RKO (cell line): ENCODE results near the gene C1QB.

Experiments used
- DNase-seq: peaks from one replicate; pipeline ENCODE4 v3.0.0-alpha.2; 2016; ENCODE audit warnings: low spot score

C1QB gene, protein sequence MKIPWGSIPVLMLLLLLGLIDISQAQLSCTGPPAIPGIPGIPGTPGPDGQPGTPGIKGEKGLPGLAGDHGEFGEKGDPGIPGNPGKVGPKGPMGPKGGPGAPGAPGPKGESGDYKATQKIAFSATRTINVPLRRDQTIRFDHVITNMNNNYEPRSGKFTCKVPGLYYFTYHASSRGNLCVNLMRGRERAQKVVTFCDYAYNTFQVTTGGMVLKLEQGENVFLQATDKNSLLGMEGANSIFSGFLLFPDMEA

DNA sequence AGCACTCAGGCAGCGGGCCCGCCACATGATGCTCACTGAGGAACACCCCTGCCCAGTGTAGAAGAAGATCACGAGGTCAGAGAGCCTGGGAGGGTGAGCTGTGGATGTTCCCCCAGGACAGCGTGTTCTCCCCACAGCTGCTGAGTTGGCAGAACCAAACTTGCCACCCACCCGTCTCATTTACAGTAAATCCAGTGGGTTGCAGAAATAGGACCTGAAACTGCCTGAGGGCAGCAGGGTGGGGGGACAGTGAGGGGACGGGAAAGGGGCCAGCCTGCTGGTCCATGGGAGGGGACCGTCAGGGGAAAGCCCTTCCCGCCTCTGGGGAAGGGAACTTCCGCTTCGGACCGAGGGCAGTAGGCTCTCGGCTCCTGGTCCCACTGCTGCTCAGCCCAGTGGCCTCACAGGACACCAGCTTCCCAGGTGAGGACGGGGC lies at the start of gene C1QB:
Gene C1QB, plus strand, starts transcription at position 356 of the 436 bp plus-strand sequence. CDS start 6,227 bp downstream, outside the sequence.
- DNase-seq = no peak

DNA sequence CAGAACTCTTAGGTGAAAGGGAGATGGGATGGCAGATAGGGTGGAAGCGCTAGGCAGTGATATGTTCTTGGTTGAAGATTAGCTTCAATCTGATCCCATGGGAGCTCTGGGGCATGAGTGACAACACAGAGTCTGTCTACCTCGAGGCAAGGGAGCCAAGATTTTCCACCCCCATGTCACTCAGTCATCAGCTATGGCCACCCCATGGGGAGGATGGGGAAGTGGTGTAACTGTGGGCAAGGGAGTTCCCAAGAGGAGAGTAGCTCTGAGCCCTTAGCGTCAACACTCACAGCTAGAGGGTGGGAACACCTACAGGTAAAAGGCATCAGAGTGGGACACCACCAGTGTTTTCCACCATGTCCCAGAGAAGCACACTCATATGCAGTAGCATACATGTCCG lies 46.9 kb upstream of the C1QB start:
- no peak for DNase-seq

DNA sequence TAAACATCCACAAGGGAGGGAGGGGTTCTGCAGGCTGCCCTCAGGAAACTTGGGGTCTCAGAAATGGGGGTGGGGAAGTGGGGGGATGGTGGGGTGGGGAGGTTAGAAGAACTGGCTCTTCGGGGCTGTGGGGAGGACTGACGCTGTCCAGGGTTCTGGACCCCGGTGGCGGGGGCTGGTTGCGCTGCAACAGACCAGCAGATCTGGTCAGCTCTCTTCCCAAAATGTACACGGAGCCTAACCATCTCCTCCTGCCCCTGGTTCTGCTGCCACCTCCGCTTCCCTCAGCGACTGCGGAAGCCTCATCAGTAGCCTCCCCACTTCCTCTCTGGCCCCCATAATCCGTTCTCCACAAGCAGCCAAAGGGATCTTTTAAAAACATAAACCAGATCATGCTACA lies 45.9 kb upstream of the C1QB start:
- no peak for DNase-seq

DNA sequence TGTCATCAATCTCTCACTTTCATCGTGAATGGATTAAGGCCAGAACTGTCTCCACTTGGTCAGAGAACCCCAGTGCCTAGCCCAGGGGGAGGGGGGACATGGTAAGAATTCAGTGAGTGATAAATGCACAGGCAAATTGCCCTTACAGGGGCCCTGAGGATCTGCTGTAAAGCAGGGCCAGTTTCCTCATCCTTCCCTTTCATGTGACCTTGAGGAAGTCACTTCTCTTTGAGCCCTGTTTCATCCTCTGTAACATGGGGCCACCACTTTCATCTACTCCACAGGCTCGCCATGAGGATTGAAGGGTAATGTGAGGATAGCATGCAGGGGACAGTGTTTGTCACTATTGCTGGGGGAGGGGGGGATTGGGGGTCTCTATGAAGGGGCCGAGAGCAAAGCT lies 44.7 kb upstream of the C1QB start:
- DNase-seq = no peak

DNA sequence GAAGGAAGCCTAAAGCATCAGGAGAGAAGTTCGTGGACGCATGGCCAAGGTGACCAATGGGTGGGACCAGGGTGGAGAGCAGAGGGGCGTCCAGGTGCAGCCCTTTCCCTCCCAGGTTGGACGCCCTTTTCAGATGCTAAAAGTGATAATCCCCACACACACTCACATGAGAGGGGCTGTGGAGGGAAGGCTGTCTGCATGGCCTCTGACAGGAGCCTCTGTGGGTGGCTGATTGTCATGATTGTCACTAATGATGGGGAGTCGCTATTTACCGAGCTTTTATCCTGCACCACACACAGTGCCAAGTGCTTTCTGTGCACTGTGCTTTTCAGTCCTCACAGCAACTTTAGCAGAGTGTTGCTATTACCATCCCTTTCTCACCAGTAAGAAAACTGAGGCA lies 43.7 kb upstream of the C1QB start:
- DNase-seq = no peak

DNA sequence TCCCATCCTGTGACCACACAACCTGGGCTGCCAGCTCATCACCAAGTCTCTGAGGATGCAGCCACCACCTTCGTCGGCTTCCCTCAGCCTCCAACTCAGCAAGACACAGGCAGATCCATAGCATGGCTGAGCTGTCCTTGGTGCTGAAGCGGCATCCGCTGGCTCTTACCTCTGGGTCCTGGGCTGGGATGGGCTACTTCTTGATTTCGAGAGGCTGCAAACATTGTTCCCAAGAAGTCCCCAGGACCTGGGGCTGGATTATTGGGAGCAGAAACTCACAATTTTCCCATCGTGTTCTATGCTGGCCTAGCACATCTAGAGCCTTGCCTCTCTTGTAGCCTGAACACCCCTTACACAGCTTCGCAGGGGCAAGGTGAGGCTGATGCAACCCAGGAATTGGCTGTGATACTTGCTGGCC lies 41.5 kb upstream of the C1QB start:
- DNase-seq = peak; percentile 76

DNA sequence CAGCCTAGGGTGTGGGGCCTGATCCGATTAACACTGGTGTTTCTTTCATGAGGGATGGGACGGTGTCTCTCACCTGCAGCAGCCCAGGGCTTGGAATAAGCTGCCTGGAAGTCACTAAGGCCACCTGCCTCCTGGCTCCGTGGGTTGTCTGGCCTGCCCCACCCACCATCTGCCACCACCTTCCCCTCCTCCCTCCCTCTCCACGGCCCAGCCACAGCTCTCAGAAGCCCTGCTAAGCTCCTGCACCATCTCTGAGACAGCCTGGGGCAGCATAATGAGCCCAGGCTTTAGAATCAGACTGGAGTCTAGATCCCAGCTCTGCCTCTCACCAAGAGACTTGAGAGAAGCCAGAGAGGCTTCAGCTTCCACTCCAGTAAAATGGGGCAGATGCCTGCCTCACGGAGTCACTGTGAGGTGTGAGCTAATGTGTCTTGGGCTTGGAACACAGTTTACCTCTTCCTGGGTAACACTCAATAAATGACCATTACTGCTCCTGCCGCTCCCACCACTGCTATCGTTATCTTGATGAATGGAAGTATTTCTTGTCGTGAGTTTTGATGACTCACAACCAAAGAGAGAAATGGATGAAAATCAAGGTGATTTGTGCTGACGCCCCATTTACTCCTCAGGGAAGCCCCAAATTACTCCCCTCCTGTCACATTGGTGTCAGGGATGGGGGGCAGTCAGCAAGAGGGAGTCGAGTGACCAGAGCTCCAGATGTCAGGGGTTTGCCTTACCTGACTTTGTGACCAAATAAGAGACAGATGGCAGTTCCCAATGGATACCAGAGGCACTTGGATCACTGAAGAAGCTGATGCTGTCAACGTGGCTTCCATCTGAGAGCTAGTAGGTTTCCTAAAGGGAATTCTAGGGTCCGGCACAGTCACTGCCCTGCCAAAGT lies 40.1 kb upstream of the C1QB start:
- DNase-seq = no peak

DNA sequence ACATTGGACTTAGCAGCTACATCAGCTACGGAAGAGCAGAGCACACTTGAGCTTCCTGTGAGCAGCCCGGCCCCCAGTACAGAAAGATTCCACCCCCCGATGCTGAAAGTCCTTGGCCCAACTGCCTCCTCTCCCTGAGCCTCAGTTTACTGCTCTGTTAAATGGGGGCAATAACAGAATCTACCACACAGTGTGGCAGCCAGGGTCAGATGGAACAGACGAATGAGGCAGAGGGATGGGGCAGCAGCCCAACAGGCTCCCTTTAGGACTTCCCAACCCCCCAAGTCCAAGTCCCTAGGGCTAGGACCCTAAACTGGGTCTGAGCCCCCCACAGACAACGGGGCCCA lies 39.5 kb upstream of the C1QB start:
- DNase-seq = no peak

DNA sequence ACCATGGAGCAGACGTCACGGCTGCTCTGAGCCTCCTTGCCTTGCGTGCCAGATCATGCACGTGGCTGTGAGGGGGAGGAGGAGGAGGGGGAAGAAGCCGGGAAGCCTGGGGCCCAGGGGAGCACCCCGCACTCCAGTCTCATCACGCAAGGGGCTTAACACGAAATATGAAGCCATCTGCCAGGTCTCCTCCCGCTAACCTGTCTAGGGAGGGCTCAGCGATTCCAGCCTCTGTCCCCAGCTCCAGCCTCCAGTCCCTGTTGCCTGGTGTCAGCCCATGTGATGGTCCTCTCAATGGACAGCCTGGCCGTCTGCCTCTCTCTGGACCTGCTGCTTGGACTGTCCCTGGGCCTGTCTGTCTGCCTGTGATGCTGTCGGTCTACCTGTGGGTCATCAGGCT lies 39.1 kb upstream of the C1QB start:
- DNase-seq = no peak

DNA sequence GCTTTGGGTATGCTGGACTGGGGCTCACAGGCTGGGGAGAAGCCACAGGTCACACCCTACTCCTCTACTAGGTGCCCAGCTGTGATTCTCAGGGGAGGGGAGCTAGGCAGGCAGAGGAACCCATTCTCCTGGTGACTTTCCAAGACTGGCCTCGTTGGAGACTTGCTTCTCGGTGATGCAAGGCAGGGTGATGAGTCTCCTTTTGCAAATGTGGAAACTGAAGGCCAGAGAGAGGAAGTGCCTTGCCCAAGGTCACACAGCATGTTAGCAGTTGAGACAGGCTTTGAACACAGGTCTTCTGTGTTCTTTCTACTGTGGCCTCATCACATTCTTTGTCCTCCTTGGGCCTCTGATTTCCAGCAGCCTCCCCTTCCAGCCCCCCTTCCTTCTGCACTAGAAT lies 37.1 kb upstream of the C1QB start:
- DNase-seq = no peak

DNA sequence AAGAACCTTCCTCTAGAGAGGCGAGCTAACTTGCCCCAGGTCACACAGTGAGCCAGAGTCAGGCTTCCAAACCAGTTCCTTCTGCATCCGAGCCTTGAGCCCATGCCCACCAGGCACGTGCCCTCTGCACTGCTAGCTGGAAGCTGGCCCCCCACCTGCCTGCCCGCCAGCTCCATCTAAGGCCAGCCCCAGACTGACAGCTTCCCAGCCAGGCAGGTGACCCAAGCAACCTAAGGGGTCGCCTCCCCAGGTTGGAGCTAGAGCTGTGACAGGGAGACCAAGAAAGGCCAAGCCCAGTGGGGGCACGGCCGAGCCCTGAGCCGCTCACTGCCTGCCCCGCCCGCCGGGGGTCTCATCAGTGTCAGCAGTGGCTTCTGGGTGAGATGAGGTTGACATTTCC lies 36.5 kb upstream of the C1QB start:
- DNase-seq = no peak

DNA sequence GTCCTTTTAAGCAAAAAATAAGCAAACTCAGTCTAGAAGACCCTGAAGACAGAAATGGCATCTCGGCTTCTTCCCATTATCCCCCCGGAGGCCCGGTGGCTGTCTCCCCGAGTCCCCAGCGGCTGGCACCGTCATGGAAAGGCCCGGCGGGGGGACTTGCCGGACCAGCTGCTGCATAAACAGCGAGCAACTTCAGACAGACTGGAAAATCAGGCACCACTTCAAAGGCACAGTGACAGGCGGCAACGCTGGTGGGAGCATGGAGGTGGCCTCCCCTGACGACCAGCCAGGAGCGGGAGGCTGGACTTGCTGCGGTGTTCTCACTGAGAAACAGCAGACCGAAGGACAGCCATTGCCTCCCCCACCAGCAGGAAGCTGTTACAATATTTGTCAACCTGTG lies 35.0 kb upstream of the C1QB start:
- DNase-seq = no peak

DNA sequence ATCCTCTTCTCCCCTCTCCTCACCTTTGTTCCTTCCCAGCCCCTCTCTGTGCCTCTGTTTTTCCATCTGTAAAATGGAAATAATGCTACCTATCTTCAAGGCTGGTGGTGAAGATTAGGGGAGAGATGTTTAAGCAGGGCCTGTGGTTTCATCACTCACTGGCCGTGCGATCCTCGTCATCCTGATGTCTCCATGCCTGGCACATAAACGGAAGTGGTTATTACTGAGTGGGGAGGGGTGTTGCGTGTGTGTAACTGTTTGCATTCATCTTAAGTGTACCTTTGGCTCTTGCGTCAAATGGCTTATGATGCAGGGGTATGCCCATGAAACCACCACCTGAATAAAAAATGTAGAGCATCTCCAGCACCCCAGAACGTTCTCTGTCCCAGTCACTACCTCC lies 33.8 kb upstream of the C1QB start:
- DNase-seq = no peak

DNA sequence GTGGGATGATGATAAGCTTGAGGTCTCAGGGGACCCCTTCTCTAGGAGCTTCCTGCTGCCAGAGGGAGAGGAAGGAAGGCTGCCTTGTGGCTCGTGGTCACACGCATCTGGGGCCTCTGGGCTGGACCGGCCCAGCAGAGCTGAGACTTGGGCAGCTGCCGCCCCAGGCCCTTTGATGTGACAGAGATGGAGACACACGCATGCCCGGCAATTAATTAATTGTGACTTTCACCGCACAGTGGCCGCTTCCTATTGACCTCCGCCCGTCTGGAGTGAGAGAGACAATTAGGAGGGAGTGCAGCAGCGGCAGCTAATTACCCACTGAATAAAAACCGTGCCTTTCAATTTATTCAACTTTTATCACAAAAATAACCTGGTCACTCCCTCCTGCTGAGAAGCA lies 33.2 kb upstream of the C1QB start:
- DNase-seq = no peak

DNA sequence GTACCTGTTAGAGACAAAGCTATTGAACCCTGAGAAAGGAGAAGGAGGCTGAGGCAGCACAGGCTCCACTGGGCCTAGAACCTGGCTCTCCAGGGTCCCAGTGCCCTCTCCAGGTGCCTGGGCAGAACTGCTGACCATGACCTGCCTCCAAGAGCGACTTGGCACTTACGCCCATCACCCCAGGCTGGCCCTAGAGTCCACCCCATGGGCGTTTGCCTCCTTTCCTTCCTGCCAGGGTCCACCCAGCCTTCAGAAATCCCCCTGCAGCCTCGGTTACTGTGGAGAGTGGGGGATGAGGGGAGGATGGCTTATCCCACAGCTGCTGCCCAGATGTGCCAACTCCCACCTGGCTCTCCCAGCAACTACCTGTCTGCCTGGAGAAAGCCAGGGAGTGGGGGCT lies 31.3 kb upstream of the C1QB start:
- no peak for DNase-seq

DNA sequence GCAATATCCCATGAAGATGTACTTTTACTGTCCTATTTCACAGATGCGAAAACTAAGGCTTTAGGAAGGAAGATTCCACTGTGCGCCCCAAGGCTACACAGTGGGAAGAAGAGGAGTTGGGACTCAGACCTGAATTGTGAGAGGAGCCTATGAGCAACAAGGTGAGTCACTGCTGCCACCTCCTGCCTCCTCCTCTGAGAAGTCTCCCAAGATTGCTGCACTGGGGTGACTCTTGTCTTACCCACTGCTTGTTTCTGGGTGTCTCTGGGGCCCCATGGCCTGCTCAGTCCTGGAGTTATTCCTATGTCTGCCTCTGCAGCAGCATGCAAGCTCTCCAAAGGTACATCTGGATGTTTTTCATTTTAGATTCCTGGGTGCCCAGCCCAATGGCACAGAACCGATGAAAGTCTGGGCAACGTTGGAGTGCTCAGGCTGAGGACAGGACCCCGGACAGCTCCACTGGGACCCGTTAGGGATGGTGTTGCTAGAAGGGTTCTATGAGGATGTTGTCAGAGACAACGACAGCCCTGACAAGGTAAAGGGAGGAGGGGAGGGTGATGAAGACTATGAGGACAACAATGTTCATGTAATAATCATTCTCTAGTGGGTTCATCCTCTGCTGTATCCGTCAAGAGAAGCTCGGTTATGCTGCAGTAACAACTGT lies 27.6 kb upstream of the C1QB start:
- peak; percentile 16 for DNase-seq

DNA sequence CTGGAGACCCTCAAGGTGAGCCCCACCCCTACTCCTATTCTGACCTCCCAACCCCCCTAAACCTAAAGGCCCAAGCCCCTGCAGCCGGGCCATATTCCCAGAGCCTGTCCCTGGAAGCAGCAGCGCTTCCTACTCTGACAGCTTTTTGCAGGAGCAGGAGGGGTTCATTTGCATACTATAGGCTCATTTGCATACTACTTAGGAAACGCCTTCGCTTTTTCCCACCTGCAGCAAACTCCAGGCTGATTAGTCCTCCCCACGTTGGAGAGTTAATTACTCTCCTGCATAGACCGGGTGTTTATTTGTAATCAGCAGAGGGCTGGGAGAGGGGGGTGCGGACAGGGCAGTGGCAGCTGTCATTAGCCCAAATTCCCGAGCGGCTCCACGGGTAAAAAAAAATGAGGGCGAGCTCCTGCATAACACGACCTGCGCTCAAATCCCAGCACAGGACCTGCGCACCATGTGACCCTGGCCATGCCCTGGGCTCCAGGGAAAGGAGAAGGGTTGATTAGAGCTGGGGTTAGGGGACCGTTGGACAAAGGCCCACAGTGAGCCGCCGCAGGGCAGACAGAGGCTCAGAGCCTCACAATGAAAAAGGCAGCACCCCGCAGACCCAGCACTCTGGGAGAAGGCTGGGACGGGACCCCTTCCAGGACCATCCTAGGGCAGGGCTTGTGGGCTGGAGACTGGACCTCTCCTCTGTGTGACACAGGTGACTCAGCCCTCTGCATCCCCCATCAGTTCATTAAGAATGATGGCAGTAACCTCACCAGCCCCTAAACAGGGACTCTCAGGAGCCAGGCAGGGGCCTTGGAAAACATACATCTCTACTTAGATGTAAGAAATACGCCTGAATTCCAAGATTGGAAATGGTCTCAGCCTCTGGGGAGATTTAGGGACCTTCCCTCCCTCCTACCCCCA lies 26.5 kb upstream of the C1QB start:
- DNase-seq = no peak

DNA sequence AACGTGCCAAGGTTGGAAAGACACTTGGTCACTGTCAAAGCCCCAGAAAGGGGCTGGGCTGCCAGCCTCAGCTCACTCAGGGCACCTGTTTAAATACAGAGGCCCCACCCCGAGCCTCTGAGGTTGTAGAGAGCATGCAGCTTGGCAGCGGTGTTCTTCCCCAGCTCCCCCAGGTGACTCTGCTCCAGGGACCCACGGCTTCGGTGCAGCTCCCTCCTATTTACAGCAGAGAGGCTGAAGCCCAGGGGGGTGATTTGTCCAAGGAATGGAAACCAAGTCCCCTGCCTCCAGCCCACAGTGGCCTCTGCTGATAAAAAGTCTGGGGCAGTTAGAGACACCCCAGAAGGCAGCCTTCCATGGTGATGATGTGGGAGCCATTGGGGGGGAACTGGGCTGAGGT lies 25.7 kb upstream of the C1QB start:
- DNase-seq = no peak

DNA sequence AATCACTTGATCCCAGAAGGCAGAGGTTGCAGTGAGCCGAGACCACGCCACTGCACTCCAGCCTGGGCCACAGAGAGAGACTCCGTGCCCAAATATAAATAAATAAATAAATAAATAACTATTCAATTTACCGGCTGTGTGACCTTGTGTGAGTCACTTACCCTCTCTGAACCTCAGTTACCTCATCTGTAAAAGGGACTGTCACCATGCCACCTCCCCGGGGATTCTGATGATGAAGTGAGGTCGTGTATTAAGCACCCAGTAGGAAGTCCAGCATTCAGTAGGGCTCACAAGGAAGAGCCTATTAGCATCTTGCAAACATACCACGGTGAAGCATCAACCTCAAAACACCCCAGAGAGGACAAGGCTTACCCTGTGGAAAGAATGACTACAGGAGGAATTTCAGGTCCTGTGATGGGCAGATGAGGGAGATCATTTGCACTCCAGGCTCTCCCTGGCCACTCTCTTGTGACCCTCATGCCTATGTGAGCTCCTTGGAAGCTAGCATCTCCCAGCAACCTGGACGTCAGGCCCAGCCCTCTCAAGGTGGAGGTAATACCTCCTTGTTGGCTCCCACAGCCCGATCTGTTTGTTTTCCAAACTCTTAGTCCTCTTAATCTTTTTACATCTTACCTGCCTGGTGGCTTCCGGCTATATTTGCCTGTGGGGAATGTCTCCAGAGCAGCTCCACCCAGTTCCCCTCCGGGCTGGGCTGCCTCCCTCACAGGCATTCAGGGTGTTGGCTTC lies 24.2 kb upstream of the C1QB start:
- DNase-seq = no peak

DNA sequence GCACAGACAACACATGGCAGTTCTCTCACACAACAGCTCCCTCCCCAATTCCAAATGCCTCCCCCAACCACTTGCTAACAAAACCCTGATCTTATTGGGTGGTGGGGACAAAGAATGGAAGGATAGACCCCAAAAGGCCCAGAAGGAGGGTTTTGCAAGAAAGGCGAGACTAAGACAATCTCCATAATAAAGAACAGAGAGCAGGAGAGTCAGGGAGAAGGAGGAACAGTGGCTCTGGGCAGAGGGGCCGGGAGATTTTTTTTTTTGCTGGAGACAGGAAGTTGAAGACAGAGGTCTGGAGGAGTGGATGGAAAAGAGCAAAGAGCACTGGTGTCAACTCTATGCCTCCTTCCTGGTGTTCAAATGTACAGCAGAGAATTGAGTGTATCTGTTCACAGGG lies 23.1 kb upstream of the C1QB start:
- DNase-seq = no peak
